WTC11 (cell line): ENCODE results near the gene APOBEC3F. TPM values are rescaled to one million over a fixed set of nuclear protein-coding genes. Genes with fewer than 3 reads are reported as not detected.

Experiments
- ATAC-seq: fragments of 200-7000 bp; cut with Tn5 transposase; 2 replicates; pipeline ENCODE4 v1.10.0; 2021; ENCODE audit warnings: mild to moderate bottlenecking, moderate library complexity
- CTCF ChIA-PET: fragments of 300-600 bp; sonication (Branson Sonifier 250); formaldehyde crosslinking; loops from one replicate; lab custom pipeline; 2021; ENCODE audit warnings: antibody characterized with exemption; lab: Charles Lee
- POLR2A ChIA-PET: fragments of 350-600 bp; sonication (Branson Sonifier 250); formaldehyde crosslinking; loops from one replicate; lab custom pipeline; 2021; ENCODE audit warnings: antibody characterized with exemption; lab: Charles Lee
- DNase-seq: peaks from one replicate; pipeline ENCODE4 v3.0.0; 2021; ENCODE audit warnings: low spot score
- H3K27ac Mint-ChIP-seq: 2 replicates; pipeline ENCODE4 v1.8.0; 2021; ENCODE audit warnings: mixed read lengths
- H3K27me3 Mint-ChIP-seq: 2 replicates; pipeline ENCODE4 v1.8.0; 2021; ENCODE audit warnings: low read depth, mild to moderate bottlenecking, moderate library complexity, mixed read lengths
- H3K36me3 Mint-ChIP-seq: 2 replicates; pipeline ENCODE4 v1.8.0; 2021; ENCODE audit warnings: mixed read lengths
- H3K4me1 Mint-ChIP-seq: 2 replicates; pipeline ENCODE4 v1.8.0; 2022; ENCODE audit warnings: mixed read lengths
- H3K4me3 Mint-ChIP-seq: 2 replicates; pipeline ENCODE4 v1.8.0; 2021; ENCODE audit warnings: mild to moderate bottlenecking, moderate library complexity, mixed read lengths
- H3K9me3 Mint-ChIP-seq: 2 replicates; pipeline ENCODE4 v1.8.0; 2021; ENCODE audit warnings: mixed read lengths
- ATF2 ChIP-seq: sonication (generic); formaldehyde crosslinking; IDR thresholded peaks from 2 replicates; pipeline ENCODE4 v1.8.1; 2022; ENCODE audit warnings: low read depth, missing genetic modification reagents, borderline replicate concordance
- CDX4 ChIP-seq: fragments of 250-450 bp; sonication (Bioruptor Pico); IDR thresholded peaks from 2 replicates; pipeline ENCODE4 v1.9.0; 2021; ENCODE audit warnings: moderate library complexity, mild to moderate bottlenecking, inconsistent platforms, borderline replicate concordance
- ERG ChIP-seq: fragments of 250-450 bp; sonication (Bioruptor Pico); IDR thresholded peaks from 2 replicates; pipeline ENCODE4 v1.8.0; 2021; ENCODE audit warnings: mild to moderate bottlenecking
- FOXP1 ChIP-seq: sonication (generic); formaldehyde crosslinking; IDR thresholded peaks from 2 replicates; pipeline ENCODE4 v1.8.0; 2022; ENCODE audit warnings: missing genetic modification reagents, mild to moderate bottlenecking, moderate library complexity, borderline replicate concordance
- HMGA2 ChIP-seq: fragments of 250-450 bp; sonication (Bioruptor Pico); IDR thresholded peaks from 2 replicates; pipeline ENCODE4 v1.4.0; 2021; ENCODE audit warnings: mild to moderate bottlenecking, moderate library complexity
- HMGXB4 ChIP-seq: sonication (generic); formaldehyde crosslinking; IDR thresholded peaks from 2 replicates; pipeline ENCODE4 v1.8.1; 2023; ENCODE audit warnings: mild to moderate bottlenecking, moderate library complexity, missing genetic modification reagents
- KAT7 ChIP-seq: sonication (generic); formaldehyde crosslinking; IDR thresholded peaks from 2 replicates; pipeline ENCODE4 v1.8.1; 2023; ENCODE audit warnings: missing genetic modification reagents, mild to moderate bottlenecking, borderline replicate concordance
- MYBL2 ChIP-seq: sonication (generic); formaldehyde crosslinking; IDR thresholded peaks from 2 replicates; pipeline ENCODE4 v1.8.1; 2023; ENCODE audit warnings: mild to moderate bottlenecking, moderate library complexity, missing genetic modification reagents
- NR2C2 ChIP-seq: sonication (generic); formaldehyde crosslinking; IDR thresholded peaks from 2 replicates; pipeline ENCODE4 v1.8.0; 2022; ENCODE audit warnings: mild to moderate bottlenecking, missing genetic modification reagents
- RORB ChIP-seq: fragments of 250-450 bp; sonication (Bioruptor Pico); IDR thresholded peaks from 2 replicates; pipeline ENCODE4 v1.9.0; 2021; ENCODE audit warnings: mild to moderate bottlenecking
- USF1 ChIP-seq: sonication (generic); formaldehyde crosslinking; IDR thresholded peaks from 2 replicates; pipeline ENCODE4 v1.8.0; 2022; ENCODE audit warnings: mild to moderate bottlenecking, missing genetic modification reagents
- USF2 ChIP-seq: sonication (generic); formaldehyde crosslinking; IDR thresholded peaks from 2 replicates; pipeline ENCODE4 v1.8.1; 2023; ENCODE audit warnings: mild to moderate bottlenecking, missing genetic modification reagents, moderate library complexity
- ZBTB43 ChIP-seq: sonication (generic); formaldehyde crosslinking; IDR thresholded peaks from 2 replicates; pipeline ENCODE4 v1.8.1; 2023; ENCODE audit warnings: mild to moderate bottlenecking, missing genetic modification reagents
- total RNA-seq: library from RNA; stranded (reverse); gene quantifications from 3 replicates; pipeline ENCODE4 v1.2.3, GENCODE V29; 2021

Gene APOBEC3F
- total RNA-seq, 1 experiment from 2014 or later = 8.7 TPM

GRCh38 chr22:39094717-39095389, 54.2 kb downstream of the APOBEC3F start:
- Mint-ChIP-seq H3K27ac (no peak overlapping the region), H3K27me3 (no peaks in the 10 kb centered on the region), H3K36me3 (no peaks in the 10 kb centered on the region), H3K9me3 (no peaks in the 10 kb centered on the region), H3K4me3 (no peak overlapping the region), H3K4me1 (peaks cover 26% of the 10 kb centered on the region)
- ATAC-seq (no peak), DNase-seq (no peak)
- TF ChIP-seq ERG (no peak), NR2C2 (CRISPR knock-in tag) (no peak), USF2 (CRISPR knock-in tag) (no peak), HMGA2 (no peak), FOXP1 (CRISPR knock-in tag) (no peak), CDX4 (CRISPR knock-in tag) (no peak), HMGXB4 (CRISPR knock-in tag) (no peak)
- ChIA-PET POLR2A (no interaction called here), CTCF (interaction anchor here (0.7 kb wide), 1 partner anchor 92 kb away, joined by 3 read pairs; no protein-coding TSS in a partner anchor)

- Mint-ChIP-seq H3K27ac (no peak overlapping the region), H3K36me3 (no peaks in the 10 kb centered on the region), H3K9me3 (no peaks in the 10 kb centered on the region), H3K27me3 (no peaks in the 10 kb centered on the region)
- ATAC-seq (no peak), DNase-seq (no peak)
- POLR2A ChIA-PET = no interaction called here
- TF ChIP-seq ZBTB43 (CRISPR knock-in tag) = no peak
- no peak for TF ChIP-seq MYBL2 (CRISPR knock-in tag)
- TF ChIP-seq ATF2 (CRISPR knock-in tag) = no peak
- no peak for TF ChIP-seq USF1 (CRISPR knock-in tag)
- no peak for TF ChIP-seq HMGA2
- TF ChIP-seq KAT7 (CRISPR knock-in tag) = no peak
- no peak for TF ChIP-seq RORB (CRISPR knock-in tag)
- TF ChIP-seq, all 79 proteins: peak for 0
- Mint-ChIP-seq H3K4me1 (peaks cover 36% of the 10 kb centered on the region), H3K4me3 (no peak overlapping the region)
- CTCF ChIA-PET = no interaction called here
These were observed 55.3 kb downstream of the APOBEC3F start for GRCh38 chr22:39095971-39096370.
